Panc1 (cell line): ENCODE results near the gene TMEM185B. TPM values are rescaled to one million over a fixed set of nuclear protein-coding genes. Genes with fewer than 3 reads are reported as not detected.
A peak's percentile ranks its signal among the peaks of the same experiment; 100 is the strongest.

Source experiments
- ATAC-seq: fragments of 200-7000 bp; cut with Tn5 transposase; 2 replicates; pipeline ENCODE4 v1.9.1; 2020; ENCODE audit warnings: mild to moderate bottlenecking, moderate library complexity
- BruUV-seq: library from RNA; stranded (reverse); fragments of 400-500 nt; replicated peaks from 2 replicates; lab custom pipeline; 2021; lab: Mats Ljungman, UMichigan
- CTCF ChIA-PET: fragments of 300-600 bp; sonication (Branson Sonifier 250); formaldehyde crosslinking; loops from one replicate; lab custom pipeline; 2022; ENCODE audit warnings: antibody characterized with exemption; lab: Charles Lee
- POLR2A ChIA-PET: fragments of 300-600 bp; sonication (Branson Sonifier 250); formaldehyde crosslinking; loops from one replicate; lab custom pipeline; 2022; ENCODE audit warnings: antibody characterized with exemption; lab: Charles Lee
- DNase-seq: peaks from one replicate; pipeline ENCODE4 v3.0.0-alpha.2; 2010; ENCODE audit warnings: low read depth, low spot score
- H3K27ac ChIP-seq: 2 replicates; pipeline ENCODE4 v1.5.1; 2011; ENCODE audit warnings: mild to moderate bottlenecking, low read length, inconsistent platforms
- H3K27me3 ChIP-seq: fragments of 200-500 bp; sonication (Bioruptor generic); 2 replicates; pipeline ENCODE4 v1.6.0; 2014; ENCODE audit warnings: low read length, inconsistent platforms; ENCODE audit not compliant: control insufficient read depth, insufficient read depth
- H3K36me3 ChIP-seq: fragments of 200-500 bp; sonication (Bioruptor generic); 2 replicates; pipeline ENCODE4 v1.5.1; 2014; ENCODE audit warnings: inconsistent platforms, mild to moderate bottlenecking, low read length, moderate library complexity; ENCODE audit not compliant: control insufficient read depth, insufficient read depth
- H3K4me1 ChIP-seq: 2 replicates; pipeline ENCODE4 v1.5.1; 2011; ENCODE audit warnings: inconsistent platforms, mild to moderate bottlenecking, low read length, moderate library complexity; ENCODE audit not compliant: control insufficient read depth, insufficient read depth
- H3K4me3 ChIP-seq, 2 experiments: 2 replicates each; pipeline ENCODE4 v1.5.1; 2011 to 2012; ENCODE audit warnings: low read depth in 2 of 2, low read length in 2 of 2, mild to moderate bottlenecking in 2 of 2, inconsistent platforms in 1 of 2, moderate library complexity in 1 of 2
- H3K9me3 ChIP-seq: fragments of 200-500 bp; sonication (Bioruptor generic); 2 replicates; pipeline ENCODE4 v1.5.1; 2014; ENCODE audit warnings: low read depth, mild to moderate bottlenecking, inconsistent platforms, low read length, moderate library complexity; ENCODE audit not compliant: control insufficient read depth, insufficient read depth
- POLR2AphosphoS5 ChIP-seq: IDR thresholded peaks from 2 replicates; pipeline ENCODE4 v1.6.1; 2012; ENCODE audit warnings: mild to moderate bottlenecking, low read depth, low read length, moderate library complexity
- SIN3A ChIP-seq: IDR thresholded peaks from 2 replicates; pipeline ENCODE4 v1.6.1; 2012; ENCODE audit warnings: low read depth, mild to moderate bottlenecking, low read length, moderate library complexity, borderline replicate concordance; ENCODE audit not compliant: insufficient read depth
- TCF7L2 ChIP-seq: IDR thresholded peaks from 2 replicates; pipeline ENCODE4 v1.6.1; 2011; ENCODE audit warnings: mild to moderate bottlenecking, low read depth, low read length, inconsistent platforms
- in situ Hi-C: cut with HindIII; loops from 2 replicates; pipeline ENCODE4 v1.10.0; 2016; ENCODE audit warnings: low sequenced_read_pairs, low pct_unique_long_range_greater_than_20kb
- intact Hi-C: fragments of 100-400 bp; cut with micrococcal nuclease; formaldehyde crosslinking; loops from one replicate; pipeline ENCODE4 v1.10.0; 2022; ENCODE audit not compliant: unreplicated experiment
- total RNA-seq: library from RNA; stranded (reverse); gene quantifications from one replicate; pipeline ENCODE4 v1.2.1, GENCODE V29; 2021; ENCODE audit not compliant: unreplicated experiment
- TF ChIP-seq, protein P1 (sequence below): fragments of 450-650 bp; IDR thresholded peaks from 2 replicates; pipeline ENCODE4 v1.5.1; 2017; ENCODE audit warnings: mild to moderate bottlenecking
- TF ChIP-seq, protein P2 (sequence below), 2 experiments: IDR thresholded peaks; 2 replicates each; pipeline ENCODE4 v1.6.1; 2011 to 2012; ENCODE audit warnings: low read depth in 2 of 2, control low read depth in 1 of 2, low read length in 1 of 2, mild to moderate bottlenecking in 1 of 2, moderate library complexity in 1 of 2; ENCODE audit not compliant: insufficient read depth in 1 of 2

TMEM185B gene
- total RNA-seq, 1 experiment from 2014 or later: 54.6 TPM

DNA sequence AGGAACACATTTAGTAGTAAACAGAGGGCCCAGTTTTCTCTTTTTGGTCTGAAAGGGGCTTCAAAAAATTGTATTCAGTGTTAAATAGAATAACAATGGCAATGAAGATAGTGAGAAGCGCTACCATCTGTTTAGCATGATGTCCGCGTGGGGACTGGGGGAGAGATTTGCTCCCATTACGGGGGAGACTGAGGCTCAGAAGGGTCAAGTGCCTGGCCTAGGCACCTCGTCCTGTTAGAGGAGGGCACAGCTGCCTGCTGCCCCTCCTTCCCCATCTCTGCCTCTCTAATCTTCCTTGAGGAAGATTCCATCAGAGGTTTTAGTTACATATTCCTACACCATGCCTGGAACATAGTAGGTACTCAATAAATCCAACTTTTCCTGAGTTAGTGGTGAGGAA is 10.1 kb upstream of the TMEM185B start:
- TF ChIP-seq, protein P1, sequence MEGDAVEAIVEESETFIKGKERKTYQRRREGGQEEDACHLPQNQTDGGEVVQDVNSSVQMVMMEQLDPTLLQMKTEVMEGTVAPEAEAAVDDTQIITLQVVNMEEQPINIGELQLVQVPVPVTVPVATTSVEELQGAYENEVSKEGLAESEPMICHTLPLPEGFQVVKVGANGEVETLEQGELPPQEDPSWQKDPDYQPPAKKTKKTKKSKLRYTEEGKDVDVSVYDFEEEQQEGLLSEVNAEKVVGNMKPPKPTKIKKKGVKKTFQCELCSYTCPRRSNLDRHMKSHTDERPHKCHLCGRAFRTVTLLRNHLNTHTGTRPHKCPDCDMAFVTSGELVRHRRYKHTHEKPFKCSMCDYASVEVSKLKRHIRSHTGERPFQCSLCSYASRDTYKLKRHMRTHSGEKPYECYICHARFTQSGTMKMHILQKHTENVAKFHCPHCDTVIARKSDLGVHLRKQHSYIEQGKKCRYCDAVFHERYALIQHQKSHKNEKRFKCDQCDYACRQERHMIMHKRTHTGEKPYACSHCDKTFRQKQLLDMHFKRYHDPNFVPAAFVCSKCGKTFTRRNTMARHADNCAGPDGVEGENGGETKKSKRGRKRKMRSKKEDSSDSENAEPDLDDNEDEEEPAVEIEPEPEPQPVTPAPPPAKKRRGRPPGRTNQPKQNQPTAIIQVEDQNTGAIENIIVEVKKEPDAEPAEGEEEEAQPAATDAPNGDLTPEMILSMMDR: no peak
- TF ChIP-seq POLR2AphosphoS5 (no peak), TCF7L2 (no peak), SIN3A (no peak)
- TF ChIP-seq, protein P2, sequence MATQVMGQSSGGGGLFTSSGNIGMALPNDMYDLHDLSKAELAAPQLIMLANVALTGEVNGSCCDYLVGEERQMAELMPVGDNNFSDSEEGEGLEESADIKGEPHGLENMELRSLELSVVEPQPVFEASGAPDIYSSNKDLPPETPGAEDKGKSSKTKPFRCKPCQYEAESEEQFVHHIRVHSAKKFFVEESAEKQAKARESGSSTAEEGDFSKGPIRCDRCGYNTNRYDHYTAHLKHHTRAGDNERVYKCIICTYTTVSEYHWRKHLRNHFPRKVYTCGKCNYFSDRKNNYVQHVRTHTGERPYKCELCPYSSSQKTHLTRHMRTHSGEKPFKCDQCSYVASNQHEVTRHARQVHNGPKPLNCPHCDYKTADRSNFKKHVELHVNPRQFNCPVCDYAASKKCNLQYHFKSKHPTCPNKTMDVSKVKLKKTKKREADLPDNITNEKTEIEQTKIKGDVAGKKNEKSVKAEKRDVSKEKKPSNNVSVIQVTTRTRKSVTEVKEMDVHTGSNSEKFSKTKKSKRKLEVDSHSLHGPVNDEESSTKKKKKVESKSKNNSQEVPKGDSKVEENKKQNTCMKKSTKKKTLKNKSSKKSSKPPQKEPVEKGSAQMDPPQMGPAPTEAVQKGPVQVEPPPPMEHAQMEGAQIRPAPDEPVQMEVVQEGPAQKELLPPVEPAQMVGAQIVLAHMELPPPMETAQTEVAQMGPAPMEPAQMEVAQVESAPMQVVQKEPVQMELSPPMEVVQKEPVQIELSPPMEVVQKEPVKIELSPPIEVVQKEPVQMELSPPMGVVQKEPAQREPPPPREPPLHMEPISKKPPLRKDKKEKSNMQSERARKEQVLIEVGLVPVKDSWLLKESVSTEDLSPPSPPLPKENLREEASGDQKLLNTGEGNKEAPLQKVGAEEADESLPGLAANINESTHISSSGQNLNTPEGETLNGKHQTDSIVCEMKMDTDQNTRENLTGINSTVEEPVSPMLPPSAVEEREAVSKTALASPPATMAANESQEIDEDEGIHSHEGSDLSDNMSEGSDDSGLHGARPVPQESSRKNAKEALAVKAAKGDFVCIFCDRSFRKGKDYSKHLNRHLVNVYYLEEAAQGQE (IDR thresholded peaks at IDR 0.05; ENCODE audit: insufficient read depth in 1 of 2, low read depth in 2 of 2, low read length in 1 of 2): no peak
- ChIA-PET POLR2A (no interaction called here), CTCF (no interaction called here)
- Histone ChIP-seq H3K27me3 (no peaks in the 10 kb centered on the region), H3K36me3 (no peaks in the 10 kb centered on the region), H3K9me3 (no peaks in the 10 kb centered on the region), H3K27ac (no peak overlapping the region), H3K4me1 (peaks cover 14% of the 10 kb centered on the region), H3K4me3 (no peak overlapping the region)
- intact Hi-C loops (no loop called here), in situ Hi-C loops (no loop called here)
- BruUV-seq: no TSS peak
- DNase-seq (no peak), ATAC-seq (no peak)

DNA sequence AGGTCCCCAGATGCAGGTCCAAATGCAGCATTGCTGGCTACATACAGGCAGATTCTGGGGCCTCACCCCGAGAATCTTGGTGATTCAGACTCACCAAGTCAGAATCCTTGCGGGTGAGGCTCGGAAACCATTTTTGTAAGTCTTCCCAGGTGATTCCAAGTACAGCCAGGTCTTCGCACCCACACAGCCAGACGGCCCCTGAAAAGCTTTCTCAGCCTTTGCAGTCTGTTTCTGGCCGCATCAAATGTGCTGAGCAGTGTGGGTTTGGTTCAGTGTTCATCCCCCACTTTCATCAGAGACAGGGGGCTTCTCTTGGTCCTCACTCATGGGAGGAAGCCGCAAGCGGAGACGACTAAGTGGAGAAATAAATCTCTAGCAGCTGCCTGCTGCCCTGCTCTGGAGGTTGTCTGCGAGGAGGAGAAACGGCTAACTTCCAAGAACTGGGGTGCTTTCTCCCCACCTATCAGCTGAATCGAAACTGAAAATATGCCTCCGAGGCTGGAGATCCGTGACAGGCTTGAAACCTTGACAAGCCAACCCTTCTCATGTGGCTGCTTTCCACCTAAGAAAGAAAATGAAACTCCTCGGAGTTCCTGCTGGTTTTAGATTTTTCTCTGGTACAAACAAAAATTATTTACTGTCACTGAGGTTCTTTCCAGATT is 8.9 kb upstream of the TMEM185B start:
- Histone ChIP-seq H3K27ac (peak overlapping the region; percentile 80), H3K36me3 (no peaks in the 10 kb centered on the region), H3K9me3 (no peaks in the 10 kb centered on the region), H3K27me3 (no peaks in the 10 kb centered on the region), H3K4me3 (peak overlapping the region; percentile 35 to 45), H3K4me1 (peaks cover 7% of the 10 kb centered on the region)
- intact Hi-C loops: no loop called here
- no TSS peak for BruUV-seq
- ATAC-seq (peak; percentile 36; the same call in 1 of the 2 replicates), DNase-seq (no peak)
- TF ChIP-seq SIN3A: no peak
- TF ChIP-seq TCF7L2: no peak
- TF ChIP-seq, protein P1: no peak
- TF ChIP-seq, protein P2 (IDR thresholded peaks at IDR 0.05; ENCODE audit: insufficient read depth in 1 of 2, low read depth in 2 of 2, low read length in 1 of 2): no peak; a peak in 1 of 4 replicates
- no peak for TF ChIP-seq POLR2AphosphoS5
- ChIA-PET CTCF (interaction anchor here (0.6 kb wide), 1 partner anchor 205 kb away, joined by 4 read pairs; no protein-coding TSS in a partner anchor), POLR2A (no interaction called here)
- in situ Hi-C loops: no loop called here
